ENCODE measurements around the gene EPS8.
"Not testable (repeated sequence)": the region's sequence is repeated elsewhere in the genome, so short reads cannot be mapped to it uniquely, and the experiment has no call there.

EPS8 gene

GRCh38 chr12:15752785-15753184 lies 36.4 kb downstream of the EPS8 start:
- DNase-seq: no peak

DNA sequence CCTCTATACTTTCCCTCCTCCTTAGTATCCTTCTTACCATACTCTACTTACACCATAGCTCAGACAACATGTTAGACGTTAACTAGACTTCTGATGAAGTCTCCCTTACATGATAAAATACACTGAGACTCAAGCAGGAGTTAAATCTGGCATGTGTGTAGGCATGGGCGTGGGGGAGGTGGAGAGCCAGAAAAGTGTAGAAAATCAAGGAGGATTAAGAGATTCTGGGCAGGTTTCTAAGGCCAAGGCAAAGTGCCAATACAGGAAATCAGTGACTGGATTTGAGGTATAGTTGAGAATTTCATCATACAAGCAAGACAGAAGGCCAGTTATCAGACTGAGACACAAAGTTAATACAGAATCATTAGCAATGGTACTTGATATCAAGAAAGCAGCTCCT lies 37.4 kb downstream of the EPS8 start:
- DNase-seq: no peak

- DNase-seq: no peak
Measured at GRCh38 chr12:15749937-15750336, 39.3 kb downstream of the EPS8 start.

- not testable (repeated sequence) for DNase-seq
Measured at GRCh38 chr12:15741870-15742269, 47.3 kb downstream of the EPS8 start.

GRCh38 chr12:15741082-15741481 lies 48.1 kb downstream of the EPS8 start:
- no peak for DNase-seq

- not testable (repeated sequence) for DNase-seq
Measured at GRCh38 chr12:15740389-15740788, 48.8 kb downstream of the EPS8 start.

DNA sequence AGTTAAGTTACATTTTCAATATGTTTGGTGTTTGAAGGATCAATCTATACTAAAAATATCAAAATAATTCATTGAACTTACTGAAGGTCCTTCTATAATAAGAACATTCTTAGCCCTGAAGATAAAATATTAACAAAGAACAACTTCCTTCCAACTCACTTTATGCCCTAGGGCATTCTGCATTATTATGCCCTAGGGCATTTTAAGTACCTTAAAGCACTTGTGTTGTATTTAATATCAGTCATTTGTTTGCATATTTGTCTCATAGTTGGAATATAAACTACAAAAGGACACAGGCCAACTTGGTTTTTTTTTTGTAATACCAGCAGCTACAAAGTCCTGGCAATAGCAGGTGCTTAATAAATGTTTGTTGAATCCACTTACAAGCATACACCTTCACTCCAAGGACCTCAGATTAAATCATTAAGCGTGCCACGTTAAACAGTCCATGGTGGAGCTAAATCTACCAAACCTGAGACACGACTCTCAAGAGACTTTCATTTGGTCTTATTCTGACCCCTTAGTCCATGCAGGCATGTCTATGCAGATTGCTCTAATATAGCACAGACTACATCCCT lies 50.7 kb downstream of the EPS8 start:
- DNase-seq: no peak

DNA sequence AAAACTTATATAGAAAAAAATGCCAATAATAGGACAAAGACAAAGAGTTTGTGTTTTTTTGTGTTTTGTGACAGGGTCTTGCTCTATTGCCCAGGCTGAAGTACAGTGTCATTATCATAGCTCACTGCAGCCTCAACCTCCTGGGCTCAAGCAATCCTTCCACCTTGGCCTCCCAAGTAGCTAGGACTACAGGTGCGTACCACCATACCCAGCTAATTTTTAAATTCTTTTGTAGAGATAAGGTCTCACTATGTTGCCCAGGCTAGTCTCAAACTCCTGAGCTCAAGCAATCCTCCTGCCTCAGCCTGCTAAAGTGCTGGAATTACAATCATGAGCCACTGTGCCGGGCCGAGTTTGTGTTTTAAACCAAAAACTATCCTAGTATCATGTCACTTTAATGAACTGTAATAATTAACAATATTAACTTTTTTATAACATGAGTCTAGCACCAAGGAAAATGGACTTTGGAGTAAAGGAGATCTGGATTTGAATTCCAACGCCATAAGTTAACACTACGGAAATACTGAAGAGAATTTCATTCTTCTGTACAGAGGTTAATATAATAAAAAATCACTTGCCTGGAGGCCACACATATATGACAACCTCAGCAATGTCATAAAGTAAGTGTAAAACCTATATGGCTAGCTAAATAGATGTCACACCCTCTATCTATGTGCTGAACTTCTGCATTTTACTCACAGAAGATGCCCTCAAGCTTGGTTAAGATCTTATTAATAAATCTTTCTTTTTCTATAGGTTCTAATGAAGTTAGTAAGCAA lies 53.2 kb downstream of the EPS8 start:
- no peak for DNase-seq

GRCh38 chr12:15733136-15733535 lies 56.1 kb downstream of the EPS8 start:
- no peak for DNase-seq

DNA sequence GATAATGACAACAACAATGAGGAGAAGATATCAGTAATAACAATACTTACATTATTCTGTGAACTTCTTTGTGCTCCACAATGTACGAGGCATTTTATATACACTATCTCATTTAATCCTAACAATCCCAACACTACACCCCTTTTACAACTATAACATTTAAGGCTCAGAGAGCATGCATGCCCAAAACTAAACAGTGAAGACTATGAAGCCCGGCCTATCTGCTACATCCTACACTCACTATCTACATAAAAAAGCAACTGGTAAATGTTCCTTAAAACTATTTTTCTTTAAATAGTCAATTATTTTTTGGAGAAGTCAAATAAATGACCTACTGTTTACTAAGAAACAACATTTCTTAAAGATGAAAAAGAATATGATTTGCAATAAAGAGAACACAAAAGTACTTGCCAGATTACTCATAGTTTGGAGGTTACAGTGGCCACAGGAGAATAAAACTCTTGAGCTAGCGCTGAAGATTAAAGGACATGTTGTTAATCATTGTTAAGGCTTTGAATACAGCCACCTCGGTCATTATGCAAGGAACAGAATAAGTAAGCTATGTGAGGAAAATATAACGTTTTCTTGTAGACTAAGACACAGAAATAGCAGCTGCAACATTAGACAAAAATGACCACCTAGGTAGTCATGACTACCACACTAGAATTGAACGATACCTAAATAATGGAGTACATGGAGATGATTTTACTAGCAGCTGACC lies 56.7 kb downstream of the EPS8 start:
- DNase-seq: no peak

DNA sequence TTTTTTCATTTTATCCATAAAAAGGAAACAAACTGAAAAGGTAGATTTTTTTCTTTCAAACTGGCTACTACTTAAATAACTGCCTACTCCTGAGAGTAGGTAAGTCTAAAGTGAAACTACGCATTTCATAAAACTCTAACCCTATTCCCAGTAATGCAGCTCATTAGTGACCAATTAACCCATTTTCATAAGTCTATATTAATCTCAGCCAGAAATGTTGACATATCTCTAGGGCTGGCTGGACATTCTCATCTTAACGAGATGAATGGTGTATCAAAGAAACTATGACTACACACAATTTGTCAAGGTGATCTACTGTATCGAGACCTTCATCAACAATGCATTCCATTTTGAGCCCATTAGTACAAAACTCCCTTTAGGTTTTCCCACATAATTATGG lies 57.2 kb downstream of the EPS8 start:
- no peak for DNase-seq

DNA sequence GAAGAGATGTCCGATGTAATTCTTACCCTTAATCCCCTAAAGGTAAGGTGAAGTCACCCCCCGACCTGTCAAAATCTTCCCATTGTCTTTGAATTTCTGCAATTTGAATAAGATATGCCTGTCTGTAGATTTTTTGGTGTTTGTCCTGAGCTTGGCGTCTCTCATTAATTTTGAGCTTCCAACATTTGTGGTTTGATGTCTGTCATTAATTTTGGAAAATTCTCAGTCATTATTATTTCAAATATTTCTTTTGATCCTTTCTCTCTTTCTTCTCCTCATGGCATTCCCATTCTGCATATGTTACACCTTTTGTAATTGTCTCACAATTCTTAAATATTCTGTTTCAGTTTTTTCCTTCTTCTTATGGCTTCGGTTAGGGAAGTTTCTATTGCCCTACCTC lies 60.1 kb downstream of the EPS8 start:
- no peak for DNase-seq

DNA sequence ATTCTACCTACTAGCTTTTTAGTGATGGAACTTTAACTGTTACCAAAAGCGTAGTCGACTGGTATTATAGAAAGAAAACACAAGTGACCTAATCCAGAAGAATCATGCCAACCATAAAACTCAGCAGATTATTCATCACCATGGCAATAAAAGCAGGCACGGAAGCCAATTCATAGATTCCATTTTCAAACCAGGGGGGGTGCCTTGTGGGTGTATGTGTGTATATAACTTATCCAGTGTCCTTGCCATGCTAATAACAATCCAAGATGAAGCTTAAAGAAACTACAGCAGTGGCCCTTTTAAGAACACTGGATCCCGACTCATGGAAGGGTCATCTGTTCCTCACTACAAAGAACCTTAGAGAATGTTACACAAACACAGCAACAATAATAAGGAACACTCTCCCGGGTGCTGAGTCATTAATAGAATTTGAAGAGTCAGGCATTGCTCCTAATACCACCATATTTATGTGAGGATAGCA lies 61.0 kb downstream of the EPS8 start:
- DNase-seq: no peak

DNA sequence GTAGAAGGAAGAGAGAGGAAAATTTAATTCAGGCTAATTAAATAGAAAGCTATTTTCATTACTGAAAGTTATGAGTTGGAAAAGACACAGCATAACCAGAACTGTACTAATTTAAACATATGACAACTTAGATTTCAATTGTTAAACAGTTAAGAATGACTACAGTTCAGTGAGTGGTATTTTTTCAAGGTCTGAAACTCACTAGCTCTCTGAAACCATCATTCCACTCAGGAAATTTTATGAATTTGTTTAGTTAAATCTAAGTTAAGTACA lies 62.4 kb downstream of the EPS8 start:
- DNase-seq: no peak

DNA sequence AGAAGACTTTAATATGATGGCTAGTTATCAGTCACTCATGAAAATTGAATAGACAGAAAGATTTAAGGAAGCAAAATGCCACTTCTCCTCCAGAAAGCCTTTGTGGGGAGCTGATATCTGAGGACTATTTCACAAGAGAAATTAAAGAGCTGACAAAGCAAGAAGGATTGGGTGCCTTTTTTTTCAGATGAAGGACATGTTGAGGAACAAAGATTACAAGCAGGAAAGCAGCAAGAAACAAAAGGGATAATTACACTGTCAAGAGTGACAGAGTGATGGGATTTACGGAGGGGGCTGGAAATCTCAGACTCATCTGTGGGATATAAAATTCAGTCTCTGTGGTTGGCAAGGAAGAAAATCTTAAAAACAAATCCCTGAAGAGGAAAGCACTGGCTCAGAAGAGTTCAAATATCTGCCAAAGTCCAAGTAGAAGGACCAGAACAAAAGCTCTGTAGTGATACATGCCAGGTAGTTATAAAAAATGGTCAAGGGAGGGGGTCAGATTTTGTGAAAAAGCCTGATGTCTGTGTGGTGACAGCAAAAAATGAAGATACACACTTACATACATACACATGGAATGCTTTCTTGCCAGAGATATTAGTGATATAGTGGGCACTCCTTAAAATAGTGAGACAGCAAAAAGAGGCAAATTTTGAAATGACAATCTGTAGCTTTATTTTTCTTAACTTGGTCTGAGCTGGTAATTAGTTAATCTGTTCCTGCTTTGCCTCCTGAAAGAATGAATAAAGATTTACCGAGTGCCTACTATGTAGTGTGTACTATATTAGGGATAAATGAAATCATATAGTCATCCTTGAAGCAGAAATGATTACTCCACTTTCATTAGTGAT lies 62.9 kb downstream of the EPS8 start:
- DNase-seq: no peak

- DNase-seq: no peak
Measured at GRCh38 chr12:15722951-15723350, 66.2 kb downstream of the EPS8 start.

DNA sequence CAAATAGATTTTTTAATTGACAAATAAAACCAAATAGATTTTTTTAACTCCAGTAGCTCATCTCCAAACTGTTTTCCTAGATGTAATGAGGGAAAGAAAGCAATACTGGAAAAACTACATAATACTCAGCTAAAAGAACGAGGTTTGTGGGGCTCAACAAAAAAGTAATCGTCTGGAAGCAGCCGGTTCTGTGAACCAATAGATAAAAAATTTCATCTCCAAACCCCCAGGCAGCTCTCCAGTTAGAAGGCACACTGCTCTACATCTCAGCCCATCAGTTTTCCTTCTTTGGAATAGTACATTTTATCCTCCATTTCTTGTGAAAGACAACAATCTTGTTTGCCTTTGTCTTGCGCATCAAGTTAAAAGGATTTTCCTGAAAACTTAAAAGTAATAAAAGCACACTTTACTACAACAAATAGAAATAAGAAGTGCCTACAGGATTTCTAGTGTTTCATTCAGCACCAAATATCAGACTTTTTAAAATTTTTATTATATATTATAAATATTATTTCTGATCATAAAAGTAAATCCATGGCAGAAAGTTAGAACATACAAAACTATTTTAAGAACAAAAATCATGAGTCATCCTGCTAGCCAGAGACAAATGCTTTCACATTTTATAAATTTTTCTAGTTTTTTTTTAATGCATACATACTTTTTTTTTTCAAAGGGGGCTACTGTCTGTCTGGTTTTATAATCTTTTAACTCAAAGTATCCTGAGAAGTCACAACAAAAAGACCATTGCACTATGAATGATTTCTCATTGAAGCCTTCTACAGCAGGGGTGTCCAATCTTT lies 67.7 kb downstream of the EPS8 start:
- DNase-seq: no peak

DNA sequence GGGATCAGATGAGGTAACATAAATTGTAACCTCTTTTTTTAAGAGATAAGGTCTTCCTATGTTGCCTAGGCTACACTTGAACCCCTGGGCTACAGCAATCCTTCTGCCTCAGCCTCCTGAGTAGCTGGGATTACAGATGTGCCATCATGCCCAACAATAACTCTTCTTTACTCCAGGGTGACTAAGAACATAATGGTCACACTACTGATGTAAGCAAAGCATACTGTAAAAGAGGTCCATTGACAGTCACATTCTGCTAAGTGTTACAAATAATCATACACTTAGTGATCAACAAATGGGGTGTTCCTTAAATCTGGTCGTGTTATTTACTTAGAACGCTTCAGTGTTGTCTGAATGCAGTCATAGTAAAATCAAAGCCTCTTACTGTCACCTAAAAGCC lies 68.9 kb downstream of the EPS8 start:
- no peak for DNase-seq

DNA sequence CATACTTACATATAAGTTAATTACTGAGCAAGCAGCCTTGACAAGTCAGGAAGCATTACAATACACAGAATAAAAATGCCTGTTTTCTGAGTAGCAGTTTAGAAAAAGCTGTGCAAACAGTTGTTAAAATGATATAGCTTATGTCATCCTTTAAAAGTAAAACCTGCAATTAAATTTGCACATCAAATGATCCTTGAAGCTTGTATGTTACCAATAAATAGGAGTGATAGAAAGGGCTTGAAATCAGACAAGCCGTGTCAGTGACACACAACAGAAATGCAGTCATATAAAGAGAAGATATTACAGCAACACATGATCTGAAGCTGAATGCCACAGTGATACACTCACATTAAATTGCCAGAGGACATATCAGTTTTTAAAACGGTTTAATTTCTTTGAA lies 70.0 kb downstream of the EPS8 start:
- DNase-seq: no peak

DNA sequence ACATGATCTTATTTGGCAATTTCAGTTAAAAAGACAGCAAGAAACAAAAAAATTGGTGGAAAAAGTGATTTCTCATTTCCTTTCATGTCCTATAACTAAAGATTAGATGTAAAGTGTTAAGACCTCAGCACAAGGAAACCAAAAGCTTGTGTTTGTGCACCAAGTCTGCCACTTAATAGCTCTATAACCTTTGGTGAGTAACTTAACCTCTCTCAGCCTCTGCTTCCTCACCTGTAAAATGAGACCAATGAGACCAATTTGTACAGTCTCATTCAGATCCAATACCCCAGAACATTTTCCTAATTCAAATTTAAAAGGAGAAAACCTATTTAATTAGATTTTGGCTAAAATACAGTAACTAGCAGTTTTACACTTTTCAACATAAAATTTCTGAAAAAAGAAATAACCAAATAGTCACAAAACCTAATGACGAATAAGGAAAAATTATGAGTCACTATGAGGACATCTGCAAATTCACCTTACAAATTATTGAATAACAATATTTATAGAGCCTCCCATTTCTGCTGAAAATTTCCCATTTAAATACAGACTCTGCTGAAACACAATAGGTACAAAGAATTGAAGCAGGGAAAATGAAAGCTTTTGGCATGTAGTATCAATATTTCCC lies 71.1 kb downstream of the EPS8 start:
- no peak for DNase-seq

- no peak for DNase-seq
Measured at GRCh38 chr12:15716581-15716980, 72.6 kb downstream of the EPS8 start.

GRCh38 chr12:15714256-15714655 lies 74.9 kb downstream of the EPS8 start:
- DNase-seq: no peak
